HEK293 (cell line): ENCODE data around the gene NECAP2.

Experiments
- CTCF ChIA-PET: fragments of 350-600 bp; formaldehyde crosslinking; extraction: SDS; loops from one replicate; lab custom pipeline; 2021; ENCODE audit warnings: antibody characterized with exemption; lab: Yijun Ruan, JAX
- POLR2A ChIA-PET: fragments of 300-600 bp; formaldehyde crosslinking; extraction: SDS; loops from one replicate; lab custom pipeline; 2020; ENCODE audit warnings: antibody characterized with exemption, inconsistent platforms; lab: Yijun Ruan, JAX
- H3K27ac ChIP-seq: fragments of 200-500 bp; sonication (Bioruptor generic); 2 replicates; pipeline ENCODE4 v1.5.1; 2014; ENCODE audit warnings: low read depth, low read length, control low read depth, inconsistent platforms; ENCODE audit errors: extremely low read depth
- H3K36me3 ChIP-seq, 2 experiments: fragments of 200-500 bp in 1 of 2; sonication (Bioruptor generic) in 1 of 2; 1 replicate in 1 of 2; 2 replicates in 1 of 2; pipeline ENCODE4 v1.5.1; 2014 to 2017; ENCODE audit warnings: inconsistent platforms in 2 of 2, low read length in 2 of 2; ENCODE audit not compliant: control insufficient read depth in 2 of 2, insufficient read depth in 1 of 2
- H3K4me1 ChIP-seq: fragments of 200-500 bp; sonication (Bioruptor generic); 2 replicates; pipeline ENCODE4 v1.5.1; 2014; ENCODE audit warnings: mild to moderate bottlenecking, low read length, inconsistent platforms; ENCODE audit not compliant: control insufficient read depth, insufficient read depth
- H3K4me3 ChIP-seq: 2 replicates; pipeline ENCODE4 v1.5.1; 2011; ENCODE audit warnings: low read depth, mild to moderate bottlenecking, control low read depth, low read length, moderate library complexity
- H3K9me3 ChIP-seq: fragments of 200-500 bp; sonication (Bioruptor generic); 2 replicates; pipeline ENCODE4 v1.5.1; 2014; ENCODE audit warnings: low read depth, low read length, inconsistent platforms; ENCODE audit not compliant: control insufficient read depth, insufficient read depth
- ELK4 ChIP-seq: IDR thresholded peaks from 2 replicates; pipeline ENCODE4 v1.6.1; 2011; ENCODE audit warnings: mild to moderate bottlenecking, low read depth, low read length, borderline replicate concordance
- GLI4 ChIP-seq: fragments of 450-650 bp; formaldehyde crosslinking; IDR thresholded peaks from 2 replicates; pipeline ENCODE4 v1.5.1; 2016; ENCODE audit warnings: missing biosample characterization, missing genetic modification characterization
- KLF7 ChIP-seq: fragments of 450-650 bp; formaldehyde crosslinking; IDR thresholded peaks from 2 replicates; pipeline ENCODE4 v1.5.1; 2016; ENCODE audit warnings: missing biosample characterization, missing genetic modification characterization, borderline replicate concordance
- OSR2 ChIP-seq: fragments of 450-650 bp; formaldehyde crosslinking; IDR thresholded peaks from 2 replicates; pipeline ENCODE4 v1.5.1; 2016; ENCODE audit warnings: missing biosample characterization, missing genetic modification characterization
- RBAK ChIP-seq: fragments of 450-650 bp; formaldehyde crosslinking; IDR thresholded peaks from 2 replicates; pipeline ENCODE4 v1.5.1; 2016; ENCODE audit warnings: missing biosample characterization, missing genetic modification characterization
- REPIN1 ChIP-seq: fragments of 450-650 bp; formaldehyde crosslinking; IDR thresholded peaks from 2 replicates; pipeline ENCODE4 v1.5.1; 2017; ENCODE audit warnings: missing biosample characterization, missing genetic modification characterization, low read depth
- SALL2 ChIP-seq: fragments of 450-650 bp; formaldehyde crosslinking; IDR thresholded peaks from 2 replicates; pipeline ENCODE4 v1.5.0; 2017; ENCODE audit warnings: missing biosample characterization, mild to moderate bottlenecking, missing genetic modification characterization, borderline replicate concordance
- SCRT2 ChIP-seq: fragments of 450-650 bp; formaldehyde crosslinking; IDR thresholded peaks from 2 replicates; pipeline ENCODE4 v1.5.1; 2016; ENCODE audit warnings: missing biosample characterization, missing genetic modification characterization
- SP7 ChIP-seq: fragments of 450-650 bp; formaldehyde crosslinking; IDR thresholded peaks from 2 replicates; pipeline ENCODE4 v1.5.1; 2016; ENCODE audit warnings: missing biosample characterization, missing genetic modification characterization
- ZBTB26 ChIP-seq: fragments of 450-650 bp; formaldehyde crosslinking; optimal IDR thresholded peaks from 2 replicates; pipeline ENCODE3; 2016; ENCODE audit warnings: missing biosample characterization, mild to moderate bottlenecking, missing genetic modification characterization
- ZBTB49 ChIP-seq: fragments of 450-650 bp; formaldehyde crosslinking; IDR thresholded peaks from 2 replicates; pipeline ENCODE4 v1.5.1; 2016; ENCODE audit warnings: missing biosample characterization, missing genetic modification characterization, low read depth
- ZBTB7A ChIP-seq: fragments of 450-650 bp; formaldehyde crosslinking; IDR thresholded peaks from 2 replicates; pipeline ENCODE4 v1.5.1; 2016; ENCODE audit warnings: low read depth, missing biosample characterization, missing genetic modification characterization
- ZBTB8A ChIP-seq: fragments of 450-650 bp; formaldehyde crosslinking; IDR thresholded peaks from 2 replicates; pipeline ENCODE4 v1.5.1; 2016; ENCODE audit warnings: missing biosample characterization, missing genetic modification characterization
- ZNF175 ChIP-seq: fragments of 450-650 bp; formaldehyde crosslinking; IDR thresholded peaks from 2 replicates; pipeline ENCODE4 v1.5.1; 2016; ENCODE audit warnings: missing biosample characterization, missing genetic modification characterization
- ZNF19 ChIP-seq: fragments of 450-650 bp; formaldehyde crosslinking; IDR thresholded peaks from 2 replicates; pipeline ENCODE4; 2016; ENCODE audit warnings: missing biosample characterization, missing genetic modification characterization, low read depth
- ZNF221 ChIP-seq: fragments of 450-650 bp; formaldehyde crosslinking; IDR thresholded peaks from 2 replicates; pipeline ENCODE4 v1.5.1; 2017; ENCODE audit warnings: missing biosample characterization, missing genetic modification characterization, borderline replicate concordance
- ZNF24 ChIP-seq: fragments of 450-650 bp; formaldehyde crosslinking; IDR thresholded peaks from 2 replicates; pipeline ENCODE4 v1.5.1; 2016; ENCODE audit warnings: missing biosample characterization, missing genetic modification characterization
- ZNF274 ChIP-seq, 2 experiments: fragments of 200-500 bp in 1 of 2; fragments of 450-650 bp in 1 of 2; sonication (Bioruptor generic) in 1 of 2; formaldehyde crosslinking in 1 of 2; IDR thresholded peaks; 2 replicates each; pipeline versions ENCODE4 v1.5.1 to v1.6.1; 2014 to 2016; ENCODE audit warnings: borderline replicate concordance in 1 of 2, inconsistent platforms in 1 of 2, low read length in 1 of 2, missing biosample characterization in 1 of 2, missing genetic modification characterization in 1 of 2
- ZNF302 ChIP-seq: fragments of 450-650 bp; formaldehyde crosslinking; IDR thresholded peaks from 2 replicates; pipeline ENCODE4 v1.5.1; 2016; ENCODE audit warnings: missing biosample characterization, missing genetic modification characterization, low read depth
- ZNF311 ChIP-seq: fragments of 450-650 bp; formaldehyde crosslinking; IDR thresholded peaks from 2 replicates; pipeline ENCODE4 v1.5.1; 2017; ENCODE audit warnings: missing biosample characterization, missing genetic modification characterization, borderline replicate concordance
- ZNF341 ChIP-seq: fragments of 450-650 bp; formaldehyde crosslinking; IDR thresholded peaks from 2 replicates; pipeline ENCODE4; 2016; ENCODE audit warnings: low read depth, missing biosample characterization, missing genetic modification characterization
- ZNF350 ChIP-seq: fragments of 450-650 bp; formaldehyde crosslinking; IDR thresholded peaks from 2 replicates; pipeline ENCODE4 v1.5.0; 2017; ENCODE audit warnings: missing biosample characterization, mild to moderate bottlenecking, missing genetic modification characterization
- ZNF366 ChIP-seq: fragments of 450-650 bp; formaldehyde crosslinking; conservative IDR thresholded peaks from 2 replicates; pipeline ENCODE4 v1.5.1; 2016; ENCODE audit warnings: missing biosample characterization, missing genetic modification characterization
- ZNF416 ChIP-seq: fragments of 450-650 bp; formaldehyde crosslinking; IDR thresholded peaks from 2 replicates; pipeline ENCODE4 v1.5.1; 2016; ENCODE audit warnings: missing biosample characterization, missing genetic modification characterization
- ZNF426 ChIP-seq: fragments of 450-650 bp; formaldehyde crosslinking; IDR thresholded peaks from 2 replicates; pipeline ENCODE4 v1.5.1; 2017; ENCODE audit warnings: missing biosample characterization, missing genetic modification characterization, mild to moderate bottlenecking, inconsistent platforms, moderate library complexity
- ZNF600 ChIP-seq: fragments of 450-650 bp; formaldehyde crosslinking; IDR thresholded peaks from 2 replicates; pipeline ENCODE4 v1.5.1; 2016; ENCODE audit warnings: missing biosample characterization, missing genetic modification characterization
- ZNF621 ChIP-seq: fragments of 450-650 bp; formaldehyde crosslinking; IDR thresholded peaks from 2 replicates; pipeline ENCODE4 v1.5.1; 2017; ENCODE audit warnings: missing biosample characterization, missing genetic modification characterization
- ZNF626 ChIP-seq: fragments of 450-650 bp; sonication (Bioruptor Pico); formaldehyde crosslinking; IDR thresholded peaks from 2 replicates; pipeline ENCODE4 v1.5.1; 2018; ENCODE audit warnings: missing biosample characterization, missing genetic modification characterization, inconsistent platforms
- ZNF645 ChIP-seq: fragments of 450-650 bp; formaldehyde crosslinking; IDR thresholded peaks from 2 replicates; pipeline ENCODE4; 2016; ENCODE audit warnings: missing biosample characterization, missing genetic modification characterization
- ZNF654 ChIP-seq: fragments of 450-650 bp; formaldehyde crosslinking; IDR thresholded peaks from 2 replicates; pipeline ENCODE4 v1.5.1; 2016; ENCODE audit warnings: low read depth, missing biosample characterization, missing genetic modification characterization
- TF ChIP-seq, protein P1 (sequence below): fragments of 450-650 bp; formaldehyde crosslinking; IDR thresholded peaks from 2 replicates; pipeline ENCODE4 v1.5.1; 2016; ENCODE audit warnings: missing biosample characterization, missing genetic modification characterization

Gene NECAP2

GRCh38 chr1:16484501-16484835, 43.9 kb downstream of the NECAP2 start:
- H3K4me3 ChIP-seq = no peak overlapping the region
- CTCF ChIA-PET = no interaction called here
- H3K4me1 ChIP-seq = no peaks in the 10 kb centered on the region
- TF ChIP-seq ZNF654 (tag by site-specific recombination) (no peak), OSR2 (tag by site-specific recombination) (no peak), ZBTB7A (tag by site-specific recombination) (no peak), ZNF621 (no peak), ZNF221 (no peak), ZNF416 (no peak), ELK4 (no peak), ZNF302 (tag by site-specific recombination) (no peak), ZNF426 (tag by site-specific recombination) (no peak), ZNF24 (tag by site-specific recombination) (no peak), ZNF311 (tag by site-specific recombination) (no peak), ZNF626 (tag by site-specific recombination) (no peak), ZNF274 (IDR thresholded peaks at IDR 0.05; ENCODE audit: low read length) (no peak), ZNF274 (tag by site-specific recombination; IDR thresholded peaks at IDR 0.05; ENCODE audit: borderline replicate concordance) (no peak), ZNF645 (tag by site-specific recombination) (no peak), REPIN1 (no peak), ZNF175 (tag by site-specific recombination) (no peak)
- TF ChIP-seq, all 188 proteins: peak for 0
- H3K36me3 ChIP-seq = peaks cover 16 to 92% of the 10 kb centered on the region in 2 experiments; a peak in 2 of 3 replicates
- no peaks in the 10 kb centered on the region for H3K9me3 ChIP-seq
- no peak overlapping the region for H3K27ac ChIP-seq
- POLR2A ChIA-PET = no interaction called here

GRCh38 chr1:16484931-16485330, 44.4 kb downstream of the NECAP2 start:
- CTCF ChIA-PET = no interaction called here
- H3K36me3 ChIP-seq = peaks cover 12 to 92% of the 10 kb centered on the region in 2 experiments; a peak in 2 of 3 replicates
- H3K4me3 ChIP-seq = no peak overlapping the region
- no peak overlapping the region for H3K27ac ChIP-seq
- H3K9me3 ChIP-seq = no peaks in the 10 kb centered on the region
- POLR2A ChIA-PET = no interaction called here
- no peaks in the 10 kb centered on the region for H3K4me1 ChIP-seq
- TF ChIP-seq ZNF19 (tag by site-specific recombination) = no peak
- no peak for TF ChIP-seq ZNF366 (tag by site-specific recombination)
- TF ChIP-seq ZNF341 = no peak
- no peak for TF ChIP-seq GLI4 (tag by site-specific recombination)
- TF ChIP-seq ZBTB49 (tag by site-specific recombination) = no peak
- no peak for TF ChIP-seq KLF7
- no peak for TF ChIP-seq ZBTB26 (tag by site-specific recombination)
- TF ChIP-seq SP7 (tag by site-specific recombination) = no peak
- no peak for TF ChIP-seq SCRT2
- no peak for TF ChIP-seq ZNF350 (tag by site-specific recombination)
- no peak for TF ChIP-seq ZNF24 (tag by site-specific recombination)
- TF ChIP-seq RBAK (tag by site-specific recombination) = no peak
- no peak for TF ChIP-seq ZBTB8A
- TF ChIP-seq SALL2 (tag by site-specific recombination) = no peak
- no peak for TF ChIP-seq ZNF600 (tag by site-specific recombination)
- TF ChIP-seq, protein P1, sequence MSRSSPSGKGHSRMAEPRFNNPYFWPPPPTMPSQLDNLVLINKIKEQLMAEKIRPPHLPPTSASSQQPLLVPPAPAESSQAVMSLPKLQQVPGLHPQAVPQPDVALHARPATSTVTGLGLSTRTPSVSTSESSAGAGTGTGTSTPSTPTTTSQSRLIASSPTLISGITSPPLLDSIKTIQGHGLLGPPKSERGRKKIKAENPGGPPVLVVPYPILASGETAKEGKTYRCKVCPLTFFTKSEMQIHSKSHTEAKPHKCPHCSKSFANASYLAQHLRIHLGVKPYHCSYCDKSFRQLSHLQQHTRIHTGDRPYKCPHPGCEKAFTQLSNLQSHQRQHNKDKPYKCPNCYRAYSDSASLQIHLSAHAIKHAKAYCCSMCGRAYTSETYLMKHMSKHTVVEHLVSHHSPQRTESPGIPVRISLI (tag by site-specific recombination) = no peak
